SKM-1 (cell line): ENCODE measurements around the gene OR51S1.
"Not testable (repeated sequence)": the region's sequence is repeated elsewhere in the genome, so short reads cannot be mapped to it uniquely, and the experiment has no call there.

Experiments used
- DNase-seq: peaks from one replicate; lab custom pipeline; 2025; ENCODE audit not compliant: unreplicated experiment; lab: John Stamatoyannopoulos, UW

The OR51S1 gene

GRCh38 chr11:4808476-4808875 lies 40.5 kb downstream of the OR51S1 start:
- no peak for DNase-seq

GRCh38 chr11:4804280-4804679 lies 44.7 kb downstream of the OR51S1 start, which contains the start of gene OR52R1:
OR52R1 (minus strand) TSS chr11:4804380; CDS start chr11:4804380, 0 bp downstream.
- DNase-seq: no peak

GRCh38 chr11:4801316-4801715 lies 47.7 kb downstream of the OR51S1 start:
- DNase-seq: not testable (repeated sequence)

- DNase-seq: no peak
These were observed 50.4 kb downstream of the OR51S1 start for GRCh38 chr11:4798427-4799183.
